Measurements from ENCODE around the gene AP4B1. TPM values are rescaled to one million over a fixed set of nuclear protein-coding genes. Genes with fewer than 3 reads are reported as not detected.

AP4B1 gene
- total RNA-seq, 1 experiment from 2014 or later, result 20.4 TPM

- Mint-ChIP-seq H3K4me3 (ENCODE audit: unreplicated experiment) (no peak overlapping the region), H3K36me3 (ENCODE audit: insufficient read depth, unreplicated experiment) (peaks cover 18% of the 10 kb centered on the region), H3K27ac (ENCODE audit: low read depth, unreplicated experiment) (no peak overlapping the region), H3K9me3 (ENCODE audit: unreplicated experiment) (no peaks in the 10 kb centered on the region), H3K4me1 (ENCODE audit: insufficient read depth, unreplicated experiment) (peaks cover 42% of the 10 kb centered on the region), H3K27me3 (ENCODE audit: insufficient read depth, unreplicated experiment) (no peaks in the 10 kb centered on the region)
- ChIA-PET CTCF (interaction anchor here (0.6 kb wide), 1 partner anchor 743 kb away, joined by 3 read pairs; no protein-coding TSS in a partner anchor), POLR2A (interaction anchor here (0.7 to 1.5 kb wide), 3 partner anchors 16 to 124 kb away, joined by 3 read pairs; partner anchors contain the start of gene RSBN1)
- no TSS peak for BruUV-seq (replicated peaks)
- no peak for DNase-seq (ENCODE audit: unreplicated experiment)
- TF ChIP-seq, protein P1, sequence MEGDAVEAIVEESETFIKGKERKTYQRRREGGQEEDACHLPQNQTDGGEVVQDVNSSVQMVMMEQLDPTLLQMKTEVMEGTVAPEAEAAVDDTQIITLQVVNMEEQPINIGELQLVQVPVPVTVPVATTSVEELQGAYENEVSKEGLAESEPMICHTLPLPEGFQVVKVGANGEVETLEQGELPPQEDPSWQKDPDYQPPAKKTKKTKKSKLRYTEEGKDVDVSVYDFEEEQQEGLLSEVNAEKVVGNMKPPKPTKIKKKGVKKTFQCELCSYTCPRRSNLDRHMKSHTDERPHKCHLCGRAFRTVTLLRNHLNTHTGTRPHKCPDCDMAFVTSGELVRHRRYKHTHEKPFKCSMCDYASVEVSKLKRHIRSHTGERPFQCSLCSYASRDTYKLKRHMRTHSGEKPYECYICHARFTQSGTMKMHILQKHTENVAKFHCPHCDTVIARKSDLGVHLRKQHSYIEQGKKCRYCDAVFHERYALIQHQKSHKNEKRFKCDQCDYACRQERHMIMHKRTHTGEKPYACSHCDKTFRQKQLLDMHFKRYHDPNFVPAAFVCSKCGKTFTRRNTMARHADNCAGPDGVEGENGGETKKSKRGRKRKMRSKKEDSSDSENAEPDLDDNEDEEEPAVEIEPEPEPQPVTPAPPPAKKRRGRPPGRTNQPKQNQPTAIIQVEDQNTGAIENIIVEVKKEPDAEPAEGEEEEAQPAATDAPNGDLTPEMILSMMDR (IDR thresholded peaks at IDR 0.05; ENCODE audit: unreplicated experiment), result no peak
- intact Hi-C loops (cut with micrococcal nuclease), result no loop called here
These were observed 31.4 kb upstream of the AP4B1 start for GRCh38 chr1:113935970-113936369.

DNA sequence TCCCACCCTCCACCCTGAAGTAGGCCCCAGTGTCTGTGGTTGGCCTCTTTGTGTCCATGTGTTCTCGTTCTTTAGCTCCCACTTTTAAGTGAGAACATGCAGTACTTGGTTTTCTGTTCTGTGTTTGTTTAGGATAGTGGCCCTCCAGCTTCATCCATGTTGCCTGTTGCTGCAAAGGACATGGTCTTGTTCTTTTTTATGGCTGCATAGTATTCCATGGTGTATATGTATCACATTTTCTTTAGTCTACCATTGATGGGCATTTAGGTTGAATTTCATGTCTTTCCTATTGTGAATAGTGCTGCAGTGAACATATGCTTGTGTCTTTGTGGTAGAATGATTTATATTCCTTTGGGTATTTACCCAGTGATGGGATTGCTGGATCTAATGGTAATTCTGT, 30.6 kb upstream of the AP4B1 start:
- intact Hi-C loops (cut with micrococcal nuclease), result no loop called here
- H3K9me3 Mint-ChIP-seq (ENCODE audit: unreplicated experiment), result no peaks in the 10 kb centered on the region
- BruUV-seq (replicated peaks), result no TSS peak
- peaks cover 50% of the 10 kb centered on the region for H3K4me1 Mint-ChIP-seq (ENCODE audit: insufficient read depth, unreplicated experiment)
- DNase-seq (ENCODE audit: unreplicated experiment), result no peak
- POLR2A ChIA-PET, result interaction anchor here (1.0 to 1.5 kb wide), 3 partner anchors 10 to 123 kb away, joined by 3 to 4 read pairs (median 3); partner anchors contain the start of gene RSBN1
- CTCF ChIA-PET, result interaction anchor here (0.6 kb wide), 1 partner anchor 744 kb away, joined by 3 read pairs; no protein-coding TSS in a partner anchor
- H3K27ac Mint-ChIP-seq (ENCODE audit: low read depth, unreplicated experiment), result no peak overlapping the region
- H3K4me3 Mint-ChIP-seq (ENCODE audit: unreplicated experiment), result no peak overlapping the region
- TF ChIP-seq, protein P1 (IDR thresholded peaks at IDR 0.05; ENCODE audit: unreplicated experiment), result no peak
- H3K27me3 Mint-ChIP-seq (ENCODE audit: insufficient read depth, unreplicated experiment), result no peaks in the 10 kb centered on the region
- H3K36me3 Mint-ChIP-seq (ENCODE audit: insufficient read depth, unreplicated experiment), result peaks cover 10% of the 10 kb centered on the region

- TF ChIP-seq, protein P1 (IDR thresholded peaks at IDR 0.05; ENCODE audit: unreplicated experiment), result no peak
- Mint-ChIP-seq H3K4me3 (ENCODE audit: unreplicated experiment) (no peak overlapping the region), H3K27ac (ENCODE audit: low read depth, unreplicated experiment) (no peak overlapping the region), H3K9me3 (ENCODE audit: unreplicated experiment) (no peaks in the 10 kb centered on the region), H3K36me3 (ENCODE audit: insufficient read depth, unreplicated experiment) (peaks cover 9% of the 10 kb centered on the region), H3K27me3 (ENCODE audit: insufficient read depth, unreplicated experiment) (no peaks in the 10 kb centered on the region), H3K4me1 (ENCODE audit: insufficient read depth, unreplicated experiment) (peaks cover 50% of the 10 kb centered on the region)
- ChIA-PET CTCF (interaction anchor here (0.6 to 0.9 kb wide), 2 partner anchors 19 to 889 kb away, joined by 3 read pairs; no protein-coding TSS in a partner anchor), POLR2A (interaction anchor here (1.3 to 1.7 kb wide), 3 partner anchors 10 to 123 kb away, joined by 3 to 4 read pairs (median 4); no protein-coding TSS in a partner anchor)
- intact Hi-C loops (cut with micrococcal nuclease), result no loop called here
- DNase-seq (ENCODE audit: unreplicated experiment), result no peak
- no TSS peak for BruUV-seq (replicated peaks)
These were observed 30.0 kb upstream of the AP4B1 start for GRCh38 chr1:113934511-113935055.

- no TSS peak for BruUV-seq (replicated peaks)
- CTCF ChIA-PET, result interaction anchor here (0.9 kb wide), 1 partner anchor 19 kb away, joined by 3 read pairs; no protein-coding TSS in a partner anchor
- intact Hi-C loops (cut with micrococcal nuclease), result no loop called here
- H3K9me3 Mint-ChIP-seq (ENCODE audit: unreplicated experiment), result no peaks in the 10 kb centered on the region
- peaks cover 9% of the 10 kb centered on the region for H3K36me3 Mint-ChIP-seq (ENCODE audit: insufficient read depth, unreplicated experiment)
- no peak for DNase-seq (ENCODE audit: unreplicated experiment)
- H3K4me3 Mint-ChIP-seq (ENCODE audit: unreplicated experiment), result no peak overlapping the region
- H3K27me3 Mint-ChIP-seq (ENCODE audit: insufficient read depth, unreplicated experiment), result no peaks in the 10 kb centered on the region
- POLR2A ChIA-PET, result interaction anchor here (1.3 to 1.7 kb wide), 2 partner anchors 11 to 123 kb away, joined by 4 read pairs; no protein-coding TSS in a partner anchor
- TF ChIP-seq, protein P1 (IDR thresholded peaks at IDR 0.05; ENCODE audit: unreplicated experiment), result no peak
- H3K27ac Mint-ChIP-seq (ENCODE audit: low read depth, unreplicated experiment), result peak overlapping the region; percentile 88
- H3K4me1 Mint-ChIP-seq (ENCODE audit: insufficient read depth, unreplicated experiment), result peaks cover 50% of the 10 kb centered on the region
These were observed 29.4 kb upstream of the AP4B1 start for GRCh38 chr1:113934006-113934405.

Data from MCF 10A (cell line).